IPS-18a (cell line): ENCODE data around the gene ANKZF1.
"Not testable (repeated sequence)": the region's sequence is repeated elsewhere in the genome, so short reads cannot be mapped to it uniquely, and the experiment has no call there.

Experiments used
- H3K27ac ChIP-seq: one replicate; pipeline ENCODE4 v1.5.1; 2013; ENCODE audit warnings: low read length
- H3K27me3 ChIP-seq: one replicate; pipeline ENCODE4 v1.6.1; 2013; ENCODE audit warnings: mild to moderate bottlenecking, low read length; ENCODE audit not compliant: control insufficient read depth, insufficient read depth
- H3K36me3 ChIP-seq: one replicate; pipeline ENCODE4 v1.6.1; 2013; ENCODE audit warnings: low read depth, low read length; ENCODE audit not compliant: control insufficient read depth
- H3K4me1 ChIP-seq: one replicate; pipeline ENCODE4 v1.6.1; 2013; ENCODE audit warnings: low read depth, low read length; ENCODE audit not compliant: control insufficient read depth
- H3K4me3 ChIP-seq: one replicate; pipeline ENCODE4 v1.5.1; 2013; ENCODE audit warnings: low read length
- H3K9ac ChIP-seq: one replicate; pipeline ENCODE4 v1.6.1; 2013; ENCODE audit warnings: mild to moderate bottlenecking, low read length, moderate library complexity
- H3K9me3 ChIP-seq: one replicate; pipeline ENCODE4 v1.6.1; 2013; ENCODE audit warnings: low read depth, low read length; ENCODE audit not compliant: control insufficient read depth

ANKZF1 gene

GRCh38 chr2:219252570-219252899, 22.9 kb downstream of the ANKZF1 start:
- peaks cover 59% of the 10 kb centered on the region for H3K27me3 ChIP-seq
- peaks cover 12% of the 10 kb centered on the region for H3K36me3 ChIP-seq
- no peak overlapping the region for H3K27ac ChIP-seq
- H3K4me1 ChIP-seq, result peaks cover 10% of the 10 kb centered on the region
- H3K4me3 ChIP-seq, result peak overlapping the region; percentile 62
- no peaks in the 10 kb centered on the region for H3K9me3 ChIP-seq
- H3K9ac ChIP-seq, result peak overlapping the region; percentile 48

- Histone ChIP-seq H3K9me3 (no peaks in the 10 kb centered on the region), H3K27ac (no peak within 1 kb of the TSS), H3K36me3 (peaks cover 7% of the 10 kb centered on the region), H3K27me3 (peaks cover 59% of the 10 kb centered on the region), H3K4me3 (peak within 1 kb of the TSS; percentile 62), H3K4me1 (peaks cover 10% of the 10 kb centered on the region), H3K9ac (peak within 1 kb of the TSS; percentile 48)
Measured at GRCh38 chr2:219252900-219253752, 23.5 kb downstream of the ANKZF1 start, which contains the start of gene TUBA4B. Gene TUBA4B, plus strand, starts transcription at chr2:219253243. Its CDS starts 165 bp downstream, at chr2:219253408.

- H3K27ac ChIP-seq, result no peak within 1 kb of the TSS
- peaks cover 10% of the 10 kb centered on the region for H3K4me1 ChIP-seq
- H3K9ac ChIP-seq, result peak within 1 kb of the TSS; percentile 48
- peaks cover 7% of the 10 kb centered on the region for H3K36me3 ChIP-seq
- no peaks in the 10 kb centered on the region for H3K9me3 ChIP-seq
- peaks cover 65% of the 10 kb centered on the region for H3K27me3 ChIP-seq
- peak within 1 kb of the TSS; percentile 62 for H3K4me3 ChIP-seq
Measured at GRCh38 chr2:219253753-219254589, 24.4 kb downstream of the ANKZF1 start, which contains the start of gene TUBA4A. Gene TUBA4A, minus strand, starts transcription at chr2:219253918. Its CDS starts 60 bp downstream, at chr2:219253858.

- peaks cover 10% of the 10 kb centered on the region for H3K4me1 ChIP-seq
- peaks cover 7% of the 10 kb centered on the region for H3K36me3 ChIP-seq
- no peaks in the 10 kb centered on the region for H3K9me3 ChIP-seq
- H3K27ac ChIP-seq, result no peak overlapping the region
- peak overlapping the region; percentile 62 for H3K4me3 ChIP-seq
- peaks cover 70% of the 10 kb centered on the region for H3K27me3 ChIP-seq
- H3K9ac ChIP-seq, result no peak overlapping the region
Measured at GRCh38 chr2:219254590-219255201, 25.1 kb downstream of the ANKZF1 start.

- not testable (repeated sequence) for H3K9me3 ChIP-seq, H3K4me1 ChIP-seq
Measured at GRCh38 chr2:219258942-219259341, 29.3 kb downstream of the ANKZF1 start.

GRCh38 chr2:219261024-219261855, 31.6 kb downstream of the ANKZF1 start:
- Histone ChIP-seq H3K4me1 (no peaks in the 10 kb centered on the region), H3K9ac (no peak overlapping the region), H3K27me3 (peaks cover 30% of the 10 kb centered on the region), H3K27ac (no peak overlapping the region), H3K4me3 (no peak overlapping the region), H3K9me3 (no peaks in the 10 kb centered on the region), H3K36me3 (no peaks in the 10 kb centered on the region)

More at GRCh38 chr2:219258942-219259341, 29.3 kb downstream of the ANKZF1 start:
- peaks cover 53% of the 10 kb centered on the region for H3K27me3 ChIP-seq
- not testable (repeated sequence) for H3K36me3 ChIP-seq, H3K4me3 ChIP-seq, H3K27ac ChIP-seq, H3K9ac ChIP-seq

GRCh38 chr2:219266232-219266631, 36.6 kb downstream of the ANKZF1 start:
- Histone ChIP-seq H3K4me3 (no peak overlapping the region), H3K27ac (no peak overlapping the region), H3K36me3 (no peaks in the 10 kb centered on the region), H3K4me1 (no peaks in the 10 kb centered on the region), H3K9me3 (no peaks in the 10 kb centered on the region), H3K9ac (no peak overlapping the region), H3K27me3 (peaks cover 6% of the 10 kb centered on the region)

GRCh38 chr2:219266886-219267285, 37.3 kb downstream of the ANKZF1 start:
- no peaks in the 10 kb centered on the region for H3K4me1 ChIP-seq
- no peaks in the 10 kb centered on the region for H3K27me3 ChIP-seq
- H3K9me3 ChIP-seq, result no peaks in the 10 kb centered on the region
- H3K36me3 ChIP-seq, result no peaks in the 10 kb centered on the region
- H3K4me3 ChIP-seq, result no peak overlapping the region
- no peak overlapping the region for H3K9ac ChIP-seq
- no peak overlapping the region for H3K27ac ChIP-seq

GRCh38 chr2:219268294-219268693, 38.7 kb downstream of the ANKZF1 start:
- Histone ChIP-seq H3K36me3 (no peaks in the 10 kb centered on the region), H3K27ac (no peak overlapping the region), H3K4me3 (no peak overlapping the region), H3K27me3 (no peaks in the 10 kb centered on the region), H3K4me1 (no peaks in the 10 kb centered on the region), H3K9me3 (no peaks in the 10 kb centered on the region), H3K9ac (no peak overlapping the region)

- H3K4me1 ChIP-seq, result peaks cover 5% of the 10 kb centered on the region
- H3K9ac ChIP-seq, result no peak overlapping the region
- H3K27ac ChIP-seq, result no peak overlapping the region
- no peaks in the 10 kb centered on the region for H3K36me3 ChIP-seq
- no peaks in the 10 kb centered on the region for H3K9me3 ChIP-seq
- H3K27me3 ChIP-seq, result no peaks in the 10 kb centered on the region
- H3K4me3 ChIP-seq, result no peak overlapping the region
Measured at GRCh38 chr2:219269362-219270054, 39.9 kb downstream of the ANKZF1 start.
